NCI-H345 (cell line): ENCODE measurements around the gene PRR15.

Experiments used
- DNase-seq: peaks from one replicate; lab custom pipeline; 2025; lab: John Stamatoyannopoulos, UW

PRR15 gene

DNA sequence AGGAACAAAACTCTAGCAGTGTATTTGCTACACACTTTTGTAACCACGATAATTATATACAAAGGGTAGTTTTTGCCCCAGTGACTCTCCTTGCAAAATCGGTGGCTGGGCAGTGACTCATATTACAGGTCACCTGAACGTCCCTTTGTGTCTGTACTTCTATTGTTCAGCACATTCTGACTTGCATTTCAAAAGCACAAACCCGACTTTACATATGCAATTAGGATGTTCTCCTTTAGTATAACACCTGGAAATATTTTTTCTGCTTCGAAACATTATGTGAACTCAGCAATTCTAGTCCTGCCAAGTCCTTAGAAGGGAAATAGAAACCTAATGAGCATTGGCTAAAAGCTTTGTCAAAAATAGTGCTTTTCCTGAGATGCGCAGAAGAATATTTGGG, 6.0 kb downstream of the PRR15 start:
- peak; percentile 47 for DNase-seq

DNA sequence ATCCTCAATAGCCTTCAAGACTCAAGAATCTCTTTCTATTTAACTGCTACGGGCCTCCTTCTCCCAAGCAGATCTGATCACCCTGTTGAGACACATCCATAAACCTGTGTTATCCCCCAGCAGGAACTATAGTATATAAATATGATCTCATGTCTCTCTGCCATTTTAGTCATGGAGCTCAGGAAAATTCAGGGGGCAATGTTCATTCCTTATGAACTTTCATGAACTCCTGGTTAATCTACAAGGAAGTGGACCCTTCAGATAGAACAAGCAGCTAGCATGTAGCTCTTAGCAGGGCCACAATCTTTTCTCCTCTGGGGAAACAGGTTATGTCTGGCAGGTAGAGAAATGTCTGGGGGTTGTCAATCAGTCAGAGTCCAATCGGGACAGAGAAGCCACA, 8.9 kb downstream of the PRR15 start:
- DNase-seq: no peak

GRCh38 chr7:29573567-29573966, 9.9 kb downstream of the PRR15 start:
- DNase-seq: no peak

DNA sequence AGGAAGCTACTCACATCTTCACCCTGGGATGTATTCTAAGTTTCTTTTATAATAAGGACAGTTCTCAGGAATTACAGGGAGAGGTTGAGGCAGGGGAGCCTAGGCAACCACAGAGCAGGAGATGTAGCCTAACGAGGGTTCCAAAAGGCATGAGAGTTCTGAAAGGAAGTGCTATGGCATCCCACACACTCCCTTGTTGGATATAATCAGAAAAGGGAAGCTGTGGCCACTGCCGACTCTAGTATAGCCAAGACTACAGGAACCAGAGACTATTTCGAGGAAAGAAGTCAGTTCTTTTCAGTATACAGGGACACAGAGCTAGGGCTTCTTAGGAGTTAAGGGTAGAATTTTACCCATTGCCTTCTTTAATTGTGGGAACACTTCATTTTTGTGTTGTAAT, 11.0 kb downstream of the PRR15 start:
- no peak for DNase-seq

GRCh38 chr7:29587195-29587808, 23.7 kb downstream of the PRR15 start:
- no peak for DNase-seq

- no peak for DNase-seq
Observed at GRCh38 chr7:29588212-29588611, 24.6 kb downstream of the PRR15 start.

DNA sequence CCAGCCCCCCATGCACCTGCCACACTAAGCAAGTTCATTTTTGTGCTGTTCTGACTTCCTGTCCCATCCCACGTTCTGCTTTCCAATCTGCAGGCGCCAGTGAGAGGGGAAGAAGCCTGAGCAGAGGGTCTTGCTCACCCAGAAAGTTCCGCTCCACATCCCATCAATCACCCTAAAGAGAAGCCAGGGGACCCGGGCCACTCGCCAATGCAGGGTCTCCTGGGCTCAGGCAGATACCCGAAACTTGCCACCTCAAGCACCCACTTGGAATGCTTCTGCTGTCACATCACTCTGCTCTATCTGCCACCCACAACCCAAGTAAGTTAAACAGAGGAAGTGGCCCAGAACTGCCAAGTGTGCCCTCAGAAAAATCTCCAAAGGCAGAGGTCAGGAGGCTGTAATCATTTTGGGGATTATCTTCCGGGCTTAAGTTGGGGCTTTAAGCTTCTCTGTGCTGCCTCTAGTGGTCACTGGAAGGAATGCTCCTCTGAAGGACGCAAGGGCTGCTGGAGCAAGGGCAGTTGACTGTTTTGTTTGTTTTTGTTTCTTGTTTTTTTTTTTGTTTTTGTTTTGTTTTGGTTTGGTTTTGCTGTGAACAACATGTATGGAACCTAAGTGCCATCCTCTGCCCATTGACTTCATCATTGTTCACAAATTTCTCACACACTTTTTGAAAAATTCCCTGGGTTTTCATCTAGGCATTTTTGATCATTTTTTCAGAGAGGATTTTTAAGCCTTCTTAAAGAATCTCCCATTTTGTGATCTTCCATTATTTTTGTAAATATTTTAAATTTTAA, 25.5 kb downstream of the PRR15 start:
- DNase-seq: peak; percentile 7

DNA sequence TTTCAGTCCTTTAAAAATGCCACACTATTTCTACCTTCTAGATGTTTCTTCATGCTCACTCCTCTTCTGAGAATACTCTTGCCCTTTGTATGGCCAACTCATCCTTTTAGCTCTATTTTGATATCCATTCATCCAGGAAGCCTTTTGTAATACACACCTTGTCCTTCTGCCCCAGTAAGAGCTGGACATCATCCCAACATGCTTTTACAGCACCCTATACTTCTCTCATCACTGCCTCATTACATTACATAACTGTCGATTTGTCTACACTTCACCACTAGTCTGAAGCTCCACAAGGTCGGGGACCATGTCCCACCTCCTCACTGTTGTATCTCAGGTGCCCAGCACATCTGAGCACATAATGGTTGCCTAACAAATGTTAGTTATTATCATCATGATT, 29.2 kb downstream of the PRR15 start:
- no peak for DNase-seq

DNA sequence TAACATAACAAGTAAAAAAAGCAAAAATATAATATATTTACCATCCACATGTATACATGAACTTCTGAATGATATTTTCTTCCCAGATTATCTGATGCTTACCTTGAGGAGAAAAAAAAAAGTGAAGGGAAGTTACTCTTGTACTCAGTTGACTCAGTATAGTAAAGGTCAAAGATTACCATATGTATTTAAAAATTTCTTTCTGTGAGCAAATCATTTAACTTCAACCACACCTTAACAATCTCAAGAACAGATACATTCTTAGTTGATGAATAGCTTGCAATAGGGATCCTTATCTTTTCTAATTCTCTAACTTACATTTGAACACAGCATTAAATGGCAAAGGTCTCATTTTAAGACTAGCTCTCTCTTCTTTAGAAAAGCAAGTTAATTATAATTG, 29.8 kb downstream of the PRR15 start:
- no peak for DNase-seq

GRCh38 chr7:29596593-29597178, 33.1 kb downstream of the PRR15 start:
- DNase-seq: no peak

- no peak for DNase-seq
Observed at GRCh38 chr7:29597266-29597665, 33.6 kb downstream of the PRR15 start.

DNA sequence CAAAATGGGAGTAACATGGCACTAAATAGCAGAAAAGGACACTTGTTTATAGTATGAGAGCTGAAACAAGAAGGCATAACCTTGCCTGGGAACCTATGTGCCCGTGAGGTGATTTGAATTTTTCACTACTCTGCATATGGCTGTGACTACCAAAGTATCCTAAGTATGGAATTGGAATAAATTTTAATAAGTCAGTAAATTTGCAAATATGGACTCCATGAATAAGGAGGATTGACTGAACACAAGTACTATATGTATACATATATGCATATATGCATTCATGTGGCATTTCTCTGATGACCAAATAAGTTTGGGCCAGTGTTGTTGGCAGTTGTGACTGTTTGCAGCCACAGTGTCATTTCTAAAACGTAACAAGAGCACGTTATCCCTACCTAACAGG, 34.5 kb downstream of the PRR15 start:
- no peak for DNase-seq

GRCh38 chr7:29598613-29599012, 35.0 kb downstream of the PRR15 start:
- peak; percentile 16 for DNase-seq

DNA sequence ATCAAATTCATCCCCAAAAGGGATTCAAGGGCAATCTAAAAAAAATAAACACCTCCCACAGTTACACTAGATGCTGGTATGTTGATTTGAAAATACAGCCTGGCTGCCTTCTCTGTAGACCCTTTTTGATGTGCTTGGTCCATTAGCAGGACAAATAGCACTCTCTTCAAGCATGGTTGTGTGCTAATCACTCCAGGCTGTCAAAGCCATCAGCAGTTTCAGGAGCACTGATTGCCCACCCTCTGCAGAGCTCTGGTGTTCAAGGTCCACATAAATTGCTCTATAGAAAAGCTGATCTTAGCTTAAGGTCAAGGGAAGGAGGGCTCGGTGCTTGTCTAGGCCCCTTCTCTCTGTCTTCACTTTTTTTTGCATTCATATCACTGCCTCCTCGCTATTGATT, 35.4 kb downstream of the PRR15 start:
- DNase-seq: no peak

- DNase-seq: no peak
Observed at GRCh38 chr7:29600661-29601060, 37.0 kb downstream of the PRR15 start.

DNA sequence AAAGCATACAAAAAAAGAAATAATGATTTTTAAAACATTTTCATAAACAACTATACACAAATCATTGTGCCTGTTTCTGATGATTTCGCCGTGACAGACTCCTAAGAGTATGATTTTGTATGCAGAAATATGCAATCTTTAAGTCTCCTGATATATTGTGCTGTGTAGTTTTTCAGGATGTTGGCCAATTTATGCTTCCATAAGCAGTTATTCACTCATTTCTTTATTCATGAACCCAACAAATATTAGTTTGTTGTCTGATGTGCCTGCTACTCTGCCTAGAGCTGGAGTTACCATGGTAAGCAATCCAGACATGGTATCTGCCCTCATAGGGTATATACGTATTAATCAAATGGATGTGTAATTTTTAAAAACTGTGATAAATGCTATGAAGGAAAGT, 40.4 kb downstream of the PRR15 start:
- no peak for DNase-seq

- no peak for DNase-seq
Observed at GRCh38 chr7:29604702-29605101, 41.1 kb downstream of the PRR15 start.

DNA sequence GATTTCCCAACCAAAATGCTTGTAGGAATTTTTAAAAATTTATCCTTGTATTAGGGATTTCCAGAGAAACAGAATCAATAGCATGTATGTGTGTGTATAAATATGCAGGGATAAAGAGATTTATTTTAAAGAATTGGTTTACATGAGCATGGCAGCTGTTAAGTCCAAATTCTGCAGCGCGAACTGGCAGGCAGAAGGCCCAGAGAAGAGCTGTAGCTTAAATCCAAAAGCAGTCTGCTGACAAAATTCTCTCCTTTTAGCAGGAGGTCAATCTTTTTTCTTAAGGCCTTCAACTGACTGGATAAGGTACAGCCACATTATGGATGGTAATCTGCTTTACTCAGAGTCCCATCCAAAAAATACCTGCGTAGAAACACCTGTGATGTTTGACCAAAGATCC, 42.0 kb downstream of the PRR15 start:
- DNase-seq: no peak

GRCh38 chr7:29606287-29606721, 42.7 kb downstream of the PRR15 start:
- DNase-seq: no peak

GRCh38 chr7:29606830-29607229, 43.2 kb downstream of the PRR15 start:
- no peak for DNase-seq

DNA sequence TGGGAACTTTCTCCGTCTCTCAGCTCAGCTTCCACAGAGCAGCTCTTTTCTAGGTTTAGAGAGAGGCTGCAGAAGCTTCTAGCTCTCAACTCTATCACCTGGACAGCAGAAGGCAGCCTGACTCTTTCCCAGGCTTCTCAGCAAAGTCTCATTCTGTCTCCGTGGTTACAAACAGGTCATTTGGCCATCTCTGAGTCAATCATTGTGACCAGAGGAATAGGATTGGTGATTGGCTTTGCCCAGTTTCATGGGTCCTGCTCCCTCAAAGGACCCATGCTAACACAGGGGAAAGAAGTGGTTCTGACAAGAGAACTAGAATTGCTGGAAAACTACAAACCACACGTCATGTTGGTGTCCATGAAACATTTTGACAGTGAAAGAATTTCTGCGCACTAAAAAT, 43.6 kb downstream of the PRR15 start:
- no peak for DNase-seq

GRCh38 chr7:29607889-29608288, 44.3 kb downstream of the PRR15 start:
- DNase-seq: no peak
